Chondrocyte (in vitro differentiated cells): ENCODE data around the gene CRYBG3. TPM values are rescaled to one million over a fixed set of nuclear protein-coding genes. Genes with fewer than 3 reads are reported as not detected.

Source experiments
- DNase-seq: peaks from one replicate; pipeline ENCODE4 v3.0.0; 2021; ENCODE audit warnings: mixed read lengths, low spot score
- H3K27ac Mint-ChIP-seq: one replicate; pipeline ENCODE4 v1.8.0; 2021; ENCODE audit warnings: mild to moderate bottlenecking, moderate library complexity, mixed read lengths; ENCODE audit not compliant: unreplicated experiment
- H3K27me3 Mint-ChIP-seq: 2 replicates; pipeline ENCODE4 v1.8.0; 2021; ENCODE audit warnings: low read depth, mixed read lengths
- H3K36me3 Mint-ChIP-seq: 2 replicates; pipeline ENCODE4 v1.8.0; 2021; ENCODE audit warnings: low read depth, mixed read lengths
- H3K4me1 Mint-ChIP-seq: 2 replicates; pipeline ENCODE4 v1.8.0; 2021; ENCODE audit warnings: low read depth, mild to moderate bottlenecking, mixed read lengths
- H3K4me3 Mint-ChIP-seq: one replicate; pipeline ENCODE4 v1.8.0; 2021; ENCODE audit warnings: mild to moderate bottlenecking, moderate library complexity, mixed read lengths; ENCODE audit not compliant: unreplicated experiment
- H3K9me3 Mint-ChIP-seq: 2 replicates; pipeline ENCODE4 v1.8.0; 2021; ENCODE audit warnings: low read depth, mixed read lengths
- total RNA-seq: library from RNA; stranded (reverse); gene quantifications from 3 replicates; pipeline ENCODE4 v1.2.1, GENCODE V29; 2021
- TF ChIP-seq, protein P1 (sequence below): fragments of 200-600 bp; sonication (generic); IDR thresholded peaks from 2 replicates; pipeline ENCODE4 v1.5.0; 2021; ENCODE audit warnings: antibody characterized with exemption, mild to moderate bottlenecking, moderate library complexity

Gene CRYBG3
- total RNA-seq, 1 donor from 2014 or later: 15.5 TPM

DNA sequence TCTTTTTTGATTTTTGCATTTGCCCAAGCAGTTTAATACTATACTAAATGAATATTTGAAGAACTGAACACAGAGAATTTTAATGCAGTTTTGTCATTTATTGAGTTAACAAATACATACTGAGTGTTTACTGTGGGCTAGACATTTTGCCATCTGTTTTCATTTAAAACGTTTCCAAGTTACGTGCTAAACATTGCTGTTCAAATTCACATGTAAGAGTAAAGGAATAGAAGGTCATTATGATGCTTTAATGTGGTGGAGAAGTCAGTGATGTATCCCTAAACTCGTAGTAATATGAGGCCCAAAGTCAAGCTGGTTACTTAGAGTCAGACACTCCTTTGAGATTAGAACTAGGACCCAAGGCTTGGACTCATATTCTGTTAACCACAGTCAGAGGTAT is 49.4 kb downstream of the CRYBG3 start:
- no peak overlapping the region for H3K4me3 Mint-ChIP-seq
- no peak overlapping the region for H3K27ac Mint-ChIP-seq

DNA sequence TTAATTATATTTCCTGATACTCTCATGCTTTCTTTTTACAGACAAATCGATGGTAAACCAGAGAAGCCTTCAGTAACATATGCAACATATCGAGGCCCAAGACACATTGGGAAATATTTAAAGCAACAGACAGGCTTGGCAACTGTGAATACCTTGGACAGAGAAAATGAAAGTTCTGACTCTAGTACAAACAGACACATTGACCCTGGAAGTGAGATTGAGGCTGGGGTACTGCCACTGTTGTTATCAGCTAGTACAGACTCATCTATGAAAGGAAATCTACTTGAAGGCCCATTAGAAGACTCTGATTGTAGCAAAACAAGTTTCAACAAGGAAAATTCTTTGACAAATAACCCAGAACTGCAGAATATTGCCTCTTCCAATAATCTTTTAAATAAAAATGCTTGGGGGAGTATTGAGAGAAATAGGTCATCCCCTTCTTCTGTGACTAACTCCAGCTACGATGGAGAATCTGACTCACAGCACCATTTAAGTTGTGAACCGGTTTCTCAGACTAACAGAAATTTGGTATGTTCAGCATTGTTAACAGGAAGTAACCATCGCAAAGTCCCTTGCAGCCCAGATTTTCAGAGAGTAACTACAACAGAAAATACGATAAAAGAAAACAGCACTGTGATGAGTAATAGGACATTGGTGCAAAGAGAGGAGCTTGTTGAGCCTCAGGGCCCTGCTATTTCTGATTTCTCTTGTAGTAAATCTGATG is 50.2 kb downstream of the CRYBG3 start:
- TF ChIP-seq, protein P1, sequence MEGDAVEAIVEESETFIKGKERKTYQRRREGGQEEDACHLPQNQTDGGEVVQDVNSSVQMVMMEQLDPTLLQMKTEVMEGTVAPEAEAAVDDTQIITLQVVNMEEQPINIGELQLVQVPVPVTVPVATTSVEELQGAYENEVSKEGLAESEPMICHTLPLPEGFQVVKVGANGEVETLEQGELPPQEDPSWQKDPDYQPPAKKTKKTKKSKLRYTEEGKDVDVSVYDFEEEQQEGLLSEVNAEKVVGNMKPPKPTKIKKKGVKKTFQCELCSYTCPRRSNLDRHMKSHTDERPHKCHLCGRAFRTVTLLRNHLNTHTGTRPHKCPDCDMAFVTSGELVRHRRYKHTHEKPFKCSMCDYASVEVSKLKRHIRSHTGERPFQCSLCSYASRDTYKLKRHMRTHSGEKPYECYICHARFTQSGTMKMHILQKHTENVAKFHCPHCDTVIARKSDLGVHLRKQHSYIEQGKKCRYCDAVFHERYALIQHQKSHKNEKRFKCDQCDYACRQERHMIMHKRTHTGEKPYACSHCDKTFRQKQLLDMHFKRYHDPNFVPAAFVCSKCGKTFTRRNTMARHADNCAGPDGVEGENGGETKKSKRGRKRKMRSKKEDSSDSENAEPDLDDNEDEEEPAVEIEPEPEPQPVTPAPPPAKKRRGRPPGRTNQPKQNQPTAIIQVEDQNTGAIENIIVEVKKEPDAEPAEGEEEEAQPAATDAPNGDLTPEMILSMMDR: no peak
- Mint-ChIP-seq H3K27me3 (no peaks in the 10 kb centered on the region), H3K36me3 (peaks cover 1% of the 10 kb centered on the region), H3K9me3 (no peaks in the 10 kb centered on the region), H3K27ac (peak overlapping the region; percentile 75), H3K4me3 (no peak overlapping the region), H3K4me1 (peaks cover 15% of the 10 kb centered on the region)
- DNase-seq: no peak

More for the DNA sequence above, 49.4 kb downstream of the CRYBG3 start:
- H3K4me1 Mint-ChIP-seq: peaks cover 15% of the 10 kb centered on the region
- no peak for DNase-seq
- no peaks in the 10 kb centered on the region for H3K27me3 Mint-ChIP-seq
- TF ChIP-seq, protein P1: no peak
- no peaks in the 10 kb centered on the region for H3K9me3 Mint-ChIP-seq
- H3K36me3 Mint-ChIP-seq: peaks cover 1% of the 10 kb centered on the region

DNA sequence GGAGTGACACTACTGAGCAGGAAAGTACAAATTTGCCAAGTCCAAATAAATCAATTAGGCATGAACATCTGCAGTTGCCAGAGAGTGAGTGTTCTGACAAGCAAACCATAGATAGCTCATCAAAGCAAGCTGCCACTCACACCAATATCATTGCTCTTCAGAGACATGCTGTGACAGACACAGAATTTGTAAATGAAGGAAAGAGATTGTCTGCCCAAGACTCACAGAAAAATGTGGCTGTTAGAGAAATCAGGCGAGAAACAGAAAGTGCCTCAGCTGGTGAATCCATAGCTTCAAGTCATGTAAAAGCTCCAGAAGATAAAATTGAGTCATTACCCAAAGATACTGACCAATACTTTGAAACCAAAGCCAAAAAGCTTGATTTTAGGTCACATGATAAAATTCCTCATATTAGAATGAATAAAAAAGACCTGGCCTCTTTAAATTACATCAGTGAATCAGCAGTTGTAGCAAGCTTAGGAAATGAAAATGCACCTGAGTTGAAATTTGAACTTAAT is 50.8 kb downstream of the CRYBG3 start:
- H3K9me3 Mint-ChIP-seq: no peaks in the 10 kb centered on the region
- peaks cover 15% of the 10 kb centered on the region for H3K4me1 Mint-ChIP-seq
- peak overlapping the region; percentile 75 for H3K27ac Mint-ChIP-seq
- DNase-seq: no peak
- TF ChIP-seq, protein P1: no peak
- no peaks in the 10 kb centered on the region for H3K27me3 Mint-ChIP-seq
- peaks cover 1% of the 10 kb centered on the region for H3K36me3 Mint-ChIP-seq
- H3K4me3 Mint-ChIP-seq: no peak overlapping the region

DNA sequence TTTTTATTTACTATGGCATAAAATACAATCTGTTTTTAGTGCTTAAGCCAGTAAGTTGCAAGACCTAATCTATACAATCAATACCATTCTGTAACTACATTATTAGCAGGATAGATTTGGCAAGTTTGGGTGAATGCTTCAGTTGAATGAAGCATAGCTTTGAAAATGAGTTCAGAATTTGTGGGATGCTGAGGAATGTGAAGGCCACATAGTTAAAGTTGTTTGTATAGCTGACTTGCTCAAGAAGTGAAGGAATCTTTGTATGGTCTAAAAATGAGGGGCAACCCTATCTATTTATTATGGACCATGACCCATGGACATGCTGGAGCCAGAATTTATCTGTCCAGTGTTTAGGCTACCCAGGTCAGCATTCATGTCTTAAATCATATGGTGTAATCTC is 58.5 kb downstream of the CRYBG3 start:
- H3K4me1 Mint-ChIP-seq: peaks cover 10% of the 10 kb centered on the region
- H3K9me3 Mint-ChIP-seq: no peaks in the 10 kb centered on the region
- H3K4me3 Mint-ChIP-seq: no peak overlapping the region
- peaks cover 1% of the 10 kb centered on the region for H3K36me3 Mint-ChIP-seq
- no peaks in the 10 kb centered on the region for H3K27me3 Mint-ChIP-seq
- TF ChIP-seq, protein P1: no peak
- H3K27ac Mint-ChIP-seq: no peak overlapping the region
- DNase-seq: no peak

DNA sequence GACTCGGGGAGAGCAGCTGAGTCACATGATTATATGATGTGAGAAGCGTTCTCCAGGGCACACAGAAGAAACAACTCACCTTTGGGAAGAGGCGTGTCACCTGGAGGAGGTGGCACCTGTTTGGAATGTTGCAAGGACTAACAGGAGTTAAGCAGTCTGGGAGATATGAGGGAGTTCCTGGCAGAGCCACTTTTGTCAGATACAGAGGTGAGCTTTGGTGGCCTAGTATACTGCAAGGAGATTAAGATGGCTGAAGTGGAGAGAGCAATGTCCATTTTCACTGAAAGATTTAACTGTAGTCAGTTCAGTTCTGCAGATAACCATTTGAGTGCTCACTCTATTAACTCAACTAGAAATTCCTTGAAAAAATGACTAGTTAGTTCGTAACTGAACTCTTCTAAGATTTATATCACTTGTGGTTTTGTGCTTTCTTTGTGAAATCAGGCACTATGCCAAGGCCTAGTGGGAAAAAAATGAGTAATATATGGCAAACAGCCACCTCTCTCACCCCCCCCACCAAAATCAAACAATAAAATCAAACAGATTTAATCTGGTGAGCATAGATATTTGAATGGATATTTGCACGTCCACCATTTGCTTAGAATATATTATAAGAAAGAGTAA is 61.3 kb downstream of the CRYBG3 start:
- no peaks in the 10 kb centered on the region for H3K9me3 Mint-ChIP-seq
- H3K27ac Mint-ChIP-seq: no peak overlapping the region
- peaks cover 7% of the 10 kb centered on the region for H3K36me3 Mint-ChIP-seq
- H3K27me3 Mint-ChIP-seq: no peaks in the 10 kb centered on the region
- TF ChIP-seq, protein P1: no peak
- H3K4me3 Mint-ChIP-seq: no peak overlapping the region
- DNase-seq: no peak
- peaks cover 10% of the 10 kb centered on the region for H3K4me1 Mint-ChIP-seq
